Thyroid gland (tissue), 4 donors: ENCODE results near the gene BTG1.

Experiments used
- CTCF ChIP-seq, 6 experiments: fragments of 200-600 bp in 3 of 6; fragments of 450-650 bp in 3 of 6; sonication (generic) in 3 of 6; IDR thresholded peaks; one replicate each; pipeline ENCODE4 v1.5.1; 2016 to 2019; ENCODE audit warnings: antibody characterized with exemption in 6 of 6, mild to moderate bottlenecking in 2 of 6, inconsistent platforms in 1 of 6, moderate library complexity in 1 of 6
- POLR2A ChIP-seq, 2 donors: fragments of 450-650 bp; IDR thresholded peaks; one replicate each; pipeline ENCODE4 v1.6.1; 2017; ENCODE audit warnings: antibody characterized with exemption in 2 of 2, mild to moderate bottlenecking in 2 of 2, moderate library complexity in 1 of 2

DNA sequence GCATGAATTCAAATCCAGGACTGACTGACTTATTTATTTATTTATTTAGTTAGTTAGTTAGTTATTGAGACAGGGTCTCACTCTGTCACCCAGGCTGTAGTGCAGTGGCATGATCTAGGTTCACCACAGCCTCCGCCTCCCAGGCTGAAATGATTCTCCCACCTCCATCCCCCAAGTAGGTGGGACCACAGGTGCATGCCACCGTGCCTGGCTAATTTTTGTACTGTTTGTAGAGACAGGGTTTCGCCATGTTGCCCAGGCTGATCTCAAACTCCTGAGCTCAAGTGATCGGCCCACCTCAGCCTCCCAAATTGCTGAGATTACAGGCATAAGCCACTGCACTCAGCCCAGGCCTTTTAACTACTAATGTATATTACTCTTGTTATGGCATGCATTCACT, 36.0 kb downstream of the BTG1 start:
- TF ChIP-seq POLR2A (IDR thresholded peaks at IDR 0.05) (no peak), CTCF (IDR thresholded peaks at IDR 0.05) (no peak)
